ENCODE data around the gene TBC1D2B.
"Not testable (repeated sequence)": the region's sequence is repeated elsewhere in the genome, so short reads cannot be mapped to it uniquely, and the experiment has no call there.

- TF ChIP-seq CTCF (optimal IDR thresholded peaks at IDR 0.05 in 1 of 3, IDR thresholded peaks at IDR 0.05 in 1 of 3, conservative IDR thresholded peaks at IDR 0.05 in 1 of 3; ENCODE audit: extremely low read depth in 1 of 3, insufficient read depth in 2 of 3, low read length in 3 of 3); EZH2 (IDR thresholded peaks at IDR 0.05; ENCODE audit: low read length): not testable (repeated sequence)
These were observed 98.8 kb downstream of the TBC1D2B start for GRCh38 chr15:77978759-77979145.

Data from keratinocyte (primary cell).